Measurements from ENCODE around the gene FAM120AOS.

- TF ChIP-seq CTCF (IDR thresholded peaks at IDR 0.05; ENCODE audit: low read depth, low read length, poor library complexity, severe bottlenecking): no peak
- no peak for TF ChIP-seq EZH2phosphoT487 (IDR thresholded peaks at IDR 0.05; ENCODE audit: borderline replicate concordance, low read length)
Measured at GRCh38 chr9:93406371-93406770, 47.0 kb downstream of the FAM120AOS start.
